Activated naive CD8-positive, alpha-beta T cell treated with anti-CD3 and anti-CD28 coated beads, Interleukin-2, amount 50 U/mL, for 24 hours (primary cell): ENCODE measurements around the gene ABCG8.
A peak's percentile ranks its signal among the peaks of the same experiment; 100 is the strongest.
"Not testable (repeated sequence)": the region's sequence is repeated elsewhere in the genome, so short reads cannot be mapped to it uniquely, and the experiment has no call there.

Source experiments
- ATAC-seq: fragments of 150-1000 bp; cut with Tn5 transposase; one replicate; pipeline ENCODE4 v1.10.0; 2021
- DNase-seq: peaks from one replicate; pipeline ENCODE4 v3.0.0; 2021
- H3K27ac Mint-ChIP-seq: one replicate; pipeline ENCODE4 v1.8.0; 2021; ENCODE audit warnings: mild to moderate bottlenecking, mixed read lengths
- H3K27me3 Mint-ChIP-seq: one replicate; pipeline ENCODE4 v1.8.0; 2021; ENCODE audit warnings: mixed read lengths
- H3K36me3 Mint-ChIP-seq: one replicate; pipeline ENCODE4 v1.8.0; 2021; ENCODE audit warnings: low read depth, mixed read lengths
- H3K4me1 Mint-ChIP-seq: one replicate; pipeline ENCODE4 v1.8.0; 2021; ENCODE audit warnings: mixed read lengths
- H3K4me3 Mint-ChIP-seq: one replicate; pipeline ENCODE4 v1.8.0; 2021; ENCODE audit warnings: mild to moderate bottlenecking, moderate library complexity, mixed read lengths
- H3K9me3 Mint-ChIP-seq: one replicate; pipeline ENCODE4 v1.8.0; 2021; ENCODE audit warnings: mixed read lengths

ABCG8 gene

GRCh38 chr2:43898838-43899346 is 60.1 kb downstream of the ABCG8 start:
- DNase-seq (no peak), ATAC-seq (no peak)
- Mint-ChIP-seq H3K4me3 (no peak overlapping the region), H3K27me3 (no peaks in the 10 kb centered on the region), H3K27ac (no peak overlapping the region), H3K4me1 (no peaks in the 10 kb centered on the region), H3K36me3 (peaks cover 72% of the 10 kb centered on the region), H3K9me3 (no peaks in the 10 kb centered on the region)

- Mint-ChIP-seq H3K36me3 (peaks cover 74% of the 10 kb centered on the region), H3K4me3 (no peak overlapping the region)
These were observed 60.8 kb downstream of the ABCG8 start for GRCh38 chr2:43899589-43899988.

GRCh38 chr2:43905371-43905803 is 66.6 kb downstream of the ABCG8 start:
- H3K36me3 Mint-ChIP-seq, result peaks cover 64% of the 10 kb centered on the region
- no peak overlapping the region for H3K4me3 Mint-ChIP-seq
- H3K27me3 Mint-ChIP-seq, result no peaks in the 10 kb centered on the region
- peak; percentile 57 for ATAC-seq
- H3K9me3 Mint-ChIP-seq, result no peaks in the 10 kb centered on the region
- H3K4me1 Mint-ChIP-seq, result peaks cover 17% of the 10 kb centered on the region
- no peak for DNase-seq
- H3K27ac Mint-ChIP-seq, result peak overlapping the region; percentile 64

More at GRCh38 chr2:43899589-43899988, 60.8 kb downstream of the ABCG8 start:
- no peaks in the 10 kb centered on the region for H3K9me3 Mint-ChIP-seq
- H3K4me1 Mint-ChIP-seq, result no peaks in the 10 kb centered on the region
- no peak overlapping the region for H3K27ac Mint-ChIP-seq
- DNase-seq, result no peak
- ATAC-seq, result no peak
- H3K27me3 Mint-ChIP-seq, result no peaks in the 10 kb centered on the region

GRCh38 chr2:43905871-43906270 is 67.1 kb downstream of the ABCG8 start:
- ATAC-seq (no peak), DNase-seq (no peak)
- peaks cover 61% of the 10 kb centered on the region for H3K36me3 Mint-ChIP-seq
- H3K4me1 Mint-ChIP-seq, result peaks cover 17% of the 10 kb centered on the region
- peak overlapping the region; percentile 64 for H3K27ac Mint-ChIP-seq
- H3K27me3 Mint-ChIP-seq, result no peaks in the 10 kb centered on the region
- no peak overlapping the region for H3K4me3 Mint-ChIP-seq
- no peaks in the 10 kb centered on the region for H3K9me3 Mint-ChIP-seq

GRCh38 chr2:43906448-43907109 is 67.8 kb downstream of the ABCG8 start:
- Mint-ChIP-seq H3K36me3 (peaks cover 63% of the 10 kb centered on the region), H3K4me1 (peaks cover 18% of the 10 kb centered on the region), H3K4me3 (no peak overlapping the region), H3K9me3 (no peaks in the 10 kb centered on the region), H3K27me3 (no peaks in the 10 kb centered on the region), H3K27ac (peak overlapping the region; percentile 37)
- DNase-seq (no peak), ATAC-seq (no peak)

GRCh38 chr2:43911136-43911790 is 72.5 kb downstream of the ABCG8 start:
- H3K9me3 Mint-ChIP-seq, H3K27ac Mint-ChIP-seq: not testable (repeated sequence)
- peaks cover 51% of the 10 kb centered on the region for H3K36me3 Mint-ChIP-seq

GRCh38 chr2:43924463-43924862 is 85.7 kb downstream of the ABCG8 start:
- H3K9me3 Mint-ChIP-seq, result no peaks in the 10 kb centered on the region
- H3K4me1 Mint-ChIP-seq, result peaks cover 9% of the 10 kb centered on the region
- no peaks in the 10 kb centered on the region for H3K27me3 Mint-ChIP-seq
- ATAC-seq (no peak), DNase-seq (no peak)
- no peak overlapping the region for H3K4me3 Mint-ChIP-seq
- no peak overlapping the region for H3K27ac Mint-ChIP-seq
- peaks cover 51% of the 10 kb centered on the region for H3K36me3 Mint-ChIP-seq

More at GRCh38 chr2:43911136-43911790, 72.5 kb downstream of the ABCG8 start:
- DNase-seq, H3K4me1 Mint-ChIP-seq, ATAC-seq, H3K4me3 Mint-ChIP-seq, H3K27me3 Mint-ChIP-seq: not testable (repeated sequence)

GRCh38 chr2:43925431-43925830 is 86.7 kb downstream of the ABCG8 start:
- no peak overlapping the region for H3K4me3 Mint-ChIP-seq
- H3K36me3 Mint-ChIP-seq, result peaks cover 59% of the 10 kb centered on the region
- H3K27me3 Mint-ChIP-seq, result no peaks in the 10 kb centered on the region
- H3K27ac Mint-ChIP-seq, result no peak overlapping the region
- DNase-seq, result no peak
- no peak for ATAC-seq
- H3K9me3 Mint-ChIP-seq, result no peaks in the 10 kb centered on the region
- H3K4me1 Mint-ChIP-seq, result peaks cover 14% of the 10 kb centered on the region

GRCh38 chr2:43927442-43927841 is 88.7 kb downstream of the ABCG8 start:
- peaks cover 14% of the 10 kb centered on the region for H3K4me1 Mint-ChIP-seq
- DNase-seq (no peak), ATAC-seq (peak; percentile 24)
- H3K27ac Mint-ChIP-seq, result no peak overlapping the region
- H3K9me3 Mint-ChIP-seq, result no peaks in the 10 kb centered on the region
- H3K4me3 Mint-ChIP-seq, result peak overlapping the region; percentile 14
- no peaks in the 10 kb centered on the region for H3K27me3 Mint-ChIP-seq
- H3K36me3 Mint-ChIP-seq, result peaks cover 66% of the 10 kb centered on the region

- no peaks in the 10 kb centered on the region for H3K27me3 Mint-ChIP-seq
- no peak for ATAC-seq
These were observed 92.5 kb downstream of the ABCG8 start for GRCh38 chr2:43931293-43931692.

More at GRCh38 chr2:43931293-43931692, 92.5 kb downstream of the ABCG8 start:
- Mint-ChIP-seq H3K4me3 (no peak overlapping the region), H3K4me1 (peaks cover 34% of the 10 kb centered on the region), H3K9me3 (no peaks in the 10 kb centered on the region), H3K27ac (no peak overlapping the region), H3K36me3 (peaks cover 66% of the 10 kb centered on the region)
- DNase-seq, result no peak
